ENCODE data around the gene AGBL3.

AGBL3 gene

GRCh38 chr7:135143885-135144668 is 157.8 kb downstream of the AGBL3 start:
- Histone ChIP-seq H3K18ac (ENCODE audit: low read length) (no peak overlapping the region), H3K4me3 (ENCODE audit: low read depth, low read length) (no peak overlapping the region), H3K9ac (ENCODE audit: low read length) (no peak overlapping the region), H2BK120ac (ENCODE audit: insufficient read depth, low read length, poor library complexity) (no peak overlapping the region), H3K4ac (ENCODE audit: low read depth, low read length) (no peak overlapping the region), H2BK12ac (ENCODE audit: low read length) (no peak overlapping the region), H3K79me1 (ENCODE audit: low read length) (no peaks in the 10 kb centered on the region), H4K91ac (ENCODE audit: low read depth, low read length) (no peak overlapping the region), H3K9me3 (ENCODE audit: insufficient read depth, low read depth, low read length) (no peaks in the 10 kb centered on the region), H3K14ac (ENCODE audit: low read length) (no peak overlapping the region), H2BK5ac (ENCODE audit: low read depth, low read length, poor library complexity) (no peak overlapping the region), H3K27ac (ENCODE audit: low read depth, low read length) (no peak overlapping the region), H3K4me2 (ENCODE audit: low read length) (no peak overlapping the region), H3K4me1 (ENCODE audit: control insufficient read depth in 1 of 2, insufficient read depth in 2 of 2, low read length in 2 of 2) (no peaks in the 10 kb centered on the region), H2AFZ (ENCODE audit: insufficient read depth, low read length, poor library complexity) (no peak overlapping the region), H3K36me3 (ENCODE audit: control insufficient read depth in 1 of 2, insufficient read depth in 2 of 2, low read length in 2 of 2) (no peaks in the 10 kb centered on the region), H3K23ac (ENCODE audit: low read length) (no peak overlapping the region), H4K8ac (ENCODE audit: low read depth, low read length) (no peak overlapping the region), H4K12ac (ENCODE audit: low read depth, low read length) (no peak overlapping the region), H3K79me2 (ENCODE audit: control insufficient read depth, insufficient read depth, low read length, poor library complexity) (no peaks in the 10 kb centered on the region), H3K27me3 (ENCODE audit: insufficient read depth, low read length) (no peaks in the 10 kb centered on the region), H2AK5ac (ENCODE audit: low read length) (no peak overlapping the region)
- WGBS (ENCODE audit: extremely low coverage, insufficient coverage, insufficient read length), result no CpG with 5 or more reads among the region's 3 CpGs
- no peak for DNase-seq

- H2BK5ac ChIP-seq (ENCODE audit: low read depth, low read length, poor library complexity), result peak overlapping the region; percentile 46
- no peak overlapping the region for H3K27ac ChIP-seq (ENCODE audit: low read depth, low read length)
- no CpG with 5 or more reads among the region's 6 CpGs for WGBS (ENCODE audit: extremely low coverage, insufficient coverage, insufficient read length)
- no peaks in the 10 kb centered on the region for H3K36me3 ChIP-seq (ENCODE audit: control insufficient read depth in 1 of 2, insufficient read depth in 2 of 2, low read length in 2 of 2)
- no peak overlapping the region for H3K9ac ChIP-seq (ENCODE audit: low read length)
- no peak overlapping the region for H2BK120ac ChIP-seq (ENCODE audit: insufficient read depth, low read length, poor library complexity)
- no peak overlapping the region for H3K4ac ChIP-seq (ENCODE audit: low read depth, low read length)
- no peak overlapping the region for H2AK5ac ChIP-seq (ENCODE audit: low read length)
- H3K23ac ChIP-seq (ENCODE audit: low read length), result no peak overlapping the region
- H4K91ac ChIP-seq (ENCODE audit: low read depth, low read length), result no peak overlapping the region
- no peaks in the 10 kb centered on the region for H3K79me2 ChIP-seq (ENCODE audit: control insufficient read depth, insufficient read depth, low read length, poor library complexity)
- peak in 1 of 2 donors; percentile 2 for DNase-seq
- no peaks in the 10 kb centered on the region for H3K79me1 ChIP-seq (ENCODE audit: low read length)
- no peak overlapping the region for H3K18ac ChIP-seq (ENCODE audit: low read length)
- H3K4me2 ChIP-seq (ENCODE audit: low read length), result no peak overlapping the region
- H3K27me3 ChIP-seq (ENCODE audit: insufficient read depth, low read length), result no peaks in the 10 kb centered on the region
- no peaks in the 10 kb centered on the region for H3K4me1 ChIP-seq (ENCODE audit: control insufficient read depth in 1 of 2, insufficient read depth in 2 of 2, low read length in 2 of 2)
- no peak overlapping the region for H2BK12ac ChIP-seq (ENCODE audit: low read length)
- no peak overlapping the region for H4K8ac ChIP-seq (ENCODE audit: low read depth, low read length)
- H3K4me3 ChIP-seq (ENCODE audit: low read depth, low read length), result no peak overlapping the region
- H2AFZ ChIP-seq (ENCODE audit: insufficient read depth, low read length, poor library complexity), result no peak overlapping the region
- no peaks in the 10 kb centered on the region for H3K9me3 ChIP-seq (ENCODE audit: insufficient read depth, low read depth, low read length)
- no peak overlapping the region for H3K14ac ChIP-seq (ENCODE audit: low read length)
- H4K12ac ChIP-seq (ENCODE audit: low read depth, low read length), result no peak overlapping the region
Measured at GRCh38 chr7:135147341-135147898, 161.1 kb downstream of the AGBL3 start.

GRCh38 chr7:135147899-135148721 is 161.8 kb downstream of the AGBL3 start, which contains the start of gene TMEM140:
TSS of gene TMEM140 (plus strand) at chr7:135148072. CDS start at chr7:135164442, 16,370 bp downstream.
- H3K4me3 ChIP-seq (ENCODE audit: low read depth, low read length), result no peak within 1 kb of the TSS
- H3K27ac ChIP-seq (ENCODE audit: low read depth, low read length), result no peak within 1 kb of the TSS
- no peaks in the 10 kb centered on the region for H3K27me3 ChIP-seq (ENCODE audit: insufficient read depth, low read length)
- H2BK5ac ChIP-seq (ENCODE audit: low read depth, low read length, poor library complexity), result peak within 1 kb of the TSS; percentile 46
- no CpG with 5 or more reads among the region's 13 CpGs for WGBS (ENCODE audit: extremely low coverage, insufficient coverage, insufficient read length)
- no peak within 1 kb of the TSS for H3K23ac ChIP-seq (ENCODE audit: low read length)
- H3K9ac ChIP-seq (ENCODE audit: low read length), result no peak within 1 kb of the TSS
- H3K4me2 ChIP-seq (ENCODE audit: low read length), result no peak within 1 kb of the TSS
- H2AK5ac ChIP-seq (ENCODE audit: low read length), result no peak within 1 kb of the TSS
- peak; percentile 52 to 76 for DNase-seq
- H3K14ac ChIP-seq (ENCODE audit: low read length), result no peak within 1 kb of the TSS
- no peaks in the 10 kb centered on the region for H3K79me2 ChIP-seq (ENCODE audit: control insufficient read depth, insufficient read depth, low read length, poor library complexity)
- H3K36me3 ChIP-seq (ENCODE audit: control insufficient read depth in 1 of 2, insufficient read depth in 2 of 2, low read length in 2 of 2), result no peaks in the 10 kb centered on the region
- no peak within 1 kb of the TSS for H4K91ac ChIP-seq (ENCODE audit: low read depth, low read length)
- no peak within 1 kb of the TSS for H2BK12ac ChIP-seq (ENCODE audit: low read length)
- H4K8ac ChIP-seq (ENCODE audit: low read depth, low read length), result peak within 1 kb of the TSS; percentile 42
- H3K79me1 ChIP-seq (ENCODE audit: low read length), result no peaks in the 10 kb centered on the region
- H3K9me3 ChIP-seq (ENCODE audit: insufficient read depth, low read depth, low read length), result no peaks in the 10 kb centered on the region
- no peak within 1 kb of the TSS for H3K4ac ChIP-seq (ENCODE audit: low read depth, low read length)
- no peak within 1 kb of the TSS for H4K12ac ChIP-seq (ENCODE audit: low read depth, low read length)
- H2BK120ac ChIP-seq (ENCODE audit: insufficient read depth, low read length, poor library complexity), result no peak within 1 kb of the TSS
- no peaks in the 10 kb centered on the region for H3K4me1 ChIP-seq (ENCODE audit: control insufficient read depth in 1 of 2, insufficient read depth in 2 of 2, low read length in 2 of 2)
- no peak within 1 kb of the TSS for H2AFZ ChIP-seq (ENCODE audit: insufficient read depth, low read length, poor library complexity)
- no peak within 1 kb of the TSS for H3K18ac ChIP-seq (ENCODE audit: low read length)

GRCh38 chr7:135150072-135150782 is 163.9 kb downstream of the AGBL3 start:
- Histone ChIP-seq H4K12ac (ENCODE audit: low read depth, low read length) (no peak overlapping the region), H3K4me2 (ENCODE audit: low read length) (no peak overlapping the region), H3K4ac (ENCODE audit: low read depth, low read length) (no peak overlapping the region), H3K79me1 (ENCODE audit: low read length) (no peaks in the 10 kb centered on the region), H3K4me3 (ENCODE audit: low read depth, low read length) (no peak overlapping the region), H3K23ac (ENCODE audit: low read length) (no peak overlapping the region), H3K27ac (ENCODE audit: low read depth, low read length) (no peak overlapping the region), H3K36me3 (ENCODE audit: control insufficient read depth in 1 of 2, insufficient read depth in 2 of 2, low read length in 2 of 2) (no peaks in the 10 kb centered on the region), H2AK5ac (ENCODE audit: low read length) (no peak overlapping the region), H2BK120ac (ENCODE audit: insufficient read depth, low read length, poor library complexity) (no peak overlapping the region), H4K8ac (ENCODE audit: low read depth, low read length) (no peak overlapping the region), H2AFZ (ENCODE audit: insufficient read depth, low read length, poor library complexity) (no peak overlapping the region), H2BK5ac (ENCODE audit: low read depth, low read length, poor library complexity) (peak overlapping the region; percentile 40), H3K18ac (ENCODE audit: low read length) (no peak overlapping the region), H3K9me3 (ENCODE audit: insufficient read depth, low read depth, low read length) (no peaks in the 10 kb centered on the region), H4K91ac (ENCODE audit: low read depth, low read length) (no peak overlapping the region), H3K9ac (ENCODE audit: low read length) (peak overlapping the region; percentile 33), H2BK12ac (ENCODE audit: low read length) (no peak overlapping the region), H3K4me1 (ENCODE audit: control insufficient read depth in 1 of 2, insufficient read depth in 2 of 2, low read length in 2 of 2) (no peaks in the 10 kb centered on the region), H3K27me3 (ENCODE audit: insufficient read depth, low read length) (no peaks in the 10 kb centered on the region), H3K14ac (ENCODE audit: low read length) (no peak overlapping the region), H3K79me2 (ENCODE audit: control insufficient read depth, insufficient read depth, low read length, poor library complexity) (no peaks in the 10 kb centered on the region)
- no peak for DNase-seq
- WGBS (ENCODE audit: extremely low coverage, insufficient coverage, insufficient read length), result no CpG with 5 or more reads among the region's 8 CpGs
